Posterior vena cava (tissue), 2 donors: ENCODE data around the gene HOXB8. TPM values are rescaled to one million over a fixed set of nuclear protein-coding genes. Genes with fewer than 3 reads are reported as not detected.
A peak's percentile ranks its signal among the peaks of the same experiment; 100 is the strongest.

Experiments used
- DNase-seq: peaks from one replicate; pipeline ENCODE4 v3.0.0-alpha.2; 2020; ENCODE audit warnings: low spot score
- intact Hi-C, 2 donors: fragments of 100-400 bp; cut with DNase I; formaldehyde crosslinking; loops; one replicate each; pipeline versions ENCODE4 v1.14.1 to v1.14.2; 2022 to 2023
- total RNA-seq, 2 donors: library from RNA; stranded (reverse); fragmentation: NEBNext Ultra II Directional; extraction: Animal tissue kit (Norgen Biotek cat#: 25700); gene quantifications; one replicate each; pipeline ENCODE4 v1.2.1, GENCODE V29; 2021
- donor health status: DM: yes; HTN: yes; CAD: no.
- donor health status: DM: yes; HTN: yes; CAD: no.

Gene HOXB8
- total RNA-seq, 2 donors from 2014 or later: 0.19 to 0.93 TPM

DNA sequence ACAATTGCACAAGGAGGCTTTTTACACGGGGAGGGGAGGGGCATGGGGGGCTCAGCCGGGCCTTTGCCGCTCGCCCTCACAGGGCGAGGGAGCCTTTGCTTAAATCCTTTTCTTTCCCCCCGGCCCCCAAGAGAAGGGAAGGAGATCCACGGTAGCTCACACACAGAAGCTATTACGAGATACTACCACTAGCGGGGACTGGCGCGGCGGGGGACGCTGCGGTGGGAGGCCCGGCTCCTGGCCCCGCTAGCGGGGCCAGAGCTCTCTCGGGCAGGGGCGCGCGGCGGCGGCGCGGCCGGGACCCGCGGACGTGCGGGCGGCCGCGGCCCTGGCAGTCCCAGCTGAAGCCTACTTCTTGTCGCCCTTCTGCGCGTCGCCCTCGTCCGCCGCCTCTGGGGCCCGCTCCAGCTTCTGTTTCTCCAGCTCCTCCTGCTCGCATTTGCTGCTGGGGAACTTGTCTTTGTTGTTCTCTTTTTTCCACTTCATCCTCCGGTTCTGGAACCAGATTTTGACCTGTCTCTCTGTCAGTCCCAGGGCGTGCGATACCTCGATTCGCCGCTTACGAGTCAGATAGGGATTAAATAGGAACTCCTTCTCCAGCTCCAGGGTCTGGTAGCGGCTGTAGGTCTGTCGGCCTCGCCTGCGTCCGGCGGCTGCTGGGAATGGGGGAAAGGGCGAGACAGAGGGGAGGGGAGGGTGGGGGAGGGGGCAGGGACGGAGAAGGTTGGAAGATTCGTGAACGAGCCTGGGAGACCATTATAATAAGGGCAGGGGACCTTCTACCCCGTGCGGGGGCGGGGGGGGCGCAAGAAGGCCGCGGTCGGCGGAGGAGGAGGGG, 2.0 kb downstream of the HOXB8 start:
- intact Hi-C loops: no loop called here
- no peak for DNase-seq

DNA sequence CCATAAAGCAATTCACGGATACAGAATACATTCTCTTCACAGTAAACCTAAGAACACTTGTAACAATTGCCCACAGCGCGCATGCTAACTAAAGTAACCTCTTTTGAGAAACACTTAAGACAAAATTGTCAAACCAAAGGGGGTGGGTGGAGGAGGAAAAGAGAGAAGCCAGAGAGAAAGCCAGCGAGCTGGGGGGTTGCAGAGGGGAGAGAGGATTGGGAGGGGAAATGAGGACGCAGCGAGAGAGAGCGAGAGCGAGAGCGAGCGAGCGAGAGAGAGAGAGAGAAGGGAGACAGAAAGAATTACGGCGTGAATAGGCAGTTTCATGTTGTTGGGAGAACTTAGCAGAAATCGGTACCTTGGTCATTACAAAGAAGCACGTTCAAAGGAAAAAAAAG, 2.6 kb downstream of the HOXB8 start:
- DNase-seq: no peak
- intact Hi-C loops: no loop called here

DNA sequence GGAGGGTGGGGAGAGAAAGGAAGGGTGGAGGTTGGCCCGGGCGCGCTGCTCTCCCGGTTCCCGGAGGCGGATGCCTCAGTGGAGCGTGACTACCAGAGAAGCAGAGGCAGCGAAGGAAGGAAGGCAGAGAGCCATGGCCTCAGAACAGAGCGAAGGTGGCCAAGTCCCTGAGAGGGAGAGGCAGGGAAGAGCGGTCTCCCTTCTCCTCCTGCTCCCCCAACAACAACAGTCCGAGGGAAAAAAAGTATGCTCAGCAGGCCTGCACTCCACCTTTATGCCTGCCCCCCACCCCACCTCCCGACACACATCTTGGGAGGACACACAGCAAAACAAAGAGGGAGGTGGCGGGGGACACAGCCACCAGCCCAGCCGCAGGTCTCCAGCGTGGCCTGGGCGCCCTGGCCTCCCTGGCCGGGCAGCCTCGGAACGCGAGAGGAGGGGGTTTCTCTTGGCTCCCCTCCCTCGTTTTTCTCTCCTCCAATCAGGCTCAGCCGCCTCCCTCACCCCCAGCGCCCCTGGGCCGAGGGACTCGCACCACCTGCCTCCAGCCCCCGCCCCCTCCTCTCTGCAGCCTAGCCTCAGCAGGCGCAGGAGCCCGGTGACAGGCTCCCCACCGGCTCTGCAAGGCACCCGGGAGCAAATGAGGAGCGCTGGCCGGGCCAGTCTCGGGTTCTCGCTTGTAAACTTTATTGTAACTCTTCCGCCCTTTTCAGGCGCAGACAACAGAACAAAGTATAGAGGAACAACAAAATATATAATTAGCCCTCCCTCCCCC, 3.2 kb downstream of the HOXB8 start:
- intact Hi-C loops: no loop called here

DNA sequence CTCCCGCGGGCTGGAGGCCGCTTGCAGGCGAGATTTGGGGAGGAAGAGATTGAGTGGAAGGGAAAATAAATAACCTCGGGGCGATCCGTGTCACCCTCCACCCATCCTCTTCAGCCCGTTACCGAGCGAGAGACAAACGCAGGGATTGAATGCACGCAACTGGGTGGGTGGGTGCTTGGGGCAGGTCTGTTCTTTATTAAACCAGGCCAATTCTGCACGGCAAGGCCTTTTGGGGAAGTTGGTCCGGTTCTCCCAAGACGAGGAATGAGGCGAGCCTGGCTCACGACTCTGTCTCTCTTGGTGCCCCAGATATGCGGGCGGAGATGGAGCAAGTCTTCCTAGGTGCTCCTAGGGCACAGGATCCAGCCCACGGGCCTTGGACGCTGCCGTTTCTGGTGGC, 3.9 kb downstream of the HOXB8 start:
- intact Hi-C loops: no loop called here

More for the DNA sequence above, 3.2 kb downstream of the HOXB8 start:
- DNase-seq: no peak

DNA sequence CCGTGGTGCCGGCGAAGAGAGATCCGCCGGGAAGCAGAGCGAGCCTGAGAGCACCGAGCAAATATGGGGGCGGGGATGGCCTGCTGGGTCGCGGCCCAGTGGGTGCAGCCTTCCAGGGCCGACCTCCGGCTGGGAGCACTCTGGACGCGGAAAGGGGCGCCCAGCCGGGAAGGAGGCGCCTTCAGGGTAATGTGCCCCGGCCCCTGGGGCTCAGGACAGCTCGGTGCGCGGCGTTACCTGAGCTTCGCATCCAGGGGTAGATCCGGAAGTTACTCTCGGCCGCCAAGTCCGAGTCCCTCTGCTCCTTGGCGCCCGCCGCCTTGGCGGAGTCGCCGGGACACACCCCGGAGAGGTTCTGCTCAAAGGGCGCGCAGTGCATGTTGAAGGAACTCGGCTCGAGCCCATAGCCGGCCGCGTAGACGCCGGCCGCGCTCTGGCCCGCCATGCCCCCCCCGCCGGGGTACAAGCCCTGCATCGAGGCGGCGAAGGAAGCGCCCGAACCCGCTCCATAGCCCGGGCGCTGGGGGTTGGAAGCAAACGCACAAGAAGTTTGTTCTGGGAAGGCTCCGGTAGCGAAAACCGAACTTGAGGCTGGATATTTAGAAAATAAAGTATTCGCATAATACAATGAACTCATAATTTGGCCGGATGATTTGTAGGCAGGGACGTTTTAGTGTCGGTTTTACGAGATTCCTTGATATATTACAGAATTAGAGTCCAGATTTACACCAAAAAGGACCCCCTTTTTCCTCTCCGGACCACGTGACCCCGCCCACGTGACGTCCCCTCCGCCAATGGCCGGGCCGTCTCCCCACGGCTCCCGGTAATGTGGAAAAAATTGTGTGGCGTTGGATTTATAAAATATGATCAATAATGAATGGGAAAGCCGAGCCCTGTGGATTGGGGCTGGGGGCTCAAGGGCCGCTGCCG, 4.5 kb downstream of the HOXB8 start, which contains the start of gene HOXB7:
TSS of gene HOXB7 (minus strand) at position 736 of the 930 bp plus-strand sequence. CDS start at position 637, 99 bp downstream.
- DNase-seq: peak; percentile 94
- intact Hi-C loops: no loop called here

More for the DNA sequence above, 3.9 kb downstream of the HOXB8 start:
- DNase-seq: no peak

DNA sequence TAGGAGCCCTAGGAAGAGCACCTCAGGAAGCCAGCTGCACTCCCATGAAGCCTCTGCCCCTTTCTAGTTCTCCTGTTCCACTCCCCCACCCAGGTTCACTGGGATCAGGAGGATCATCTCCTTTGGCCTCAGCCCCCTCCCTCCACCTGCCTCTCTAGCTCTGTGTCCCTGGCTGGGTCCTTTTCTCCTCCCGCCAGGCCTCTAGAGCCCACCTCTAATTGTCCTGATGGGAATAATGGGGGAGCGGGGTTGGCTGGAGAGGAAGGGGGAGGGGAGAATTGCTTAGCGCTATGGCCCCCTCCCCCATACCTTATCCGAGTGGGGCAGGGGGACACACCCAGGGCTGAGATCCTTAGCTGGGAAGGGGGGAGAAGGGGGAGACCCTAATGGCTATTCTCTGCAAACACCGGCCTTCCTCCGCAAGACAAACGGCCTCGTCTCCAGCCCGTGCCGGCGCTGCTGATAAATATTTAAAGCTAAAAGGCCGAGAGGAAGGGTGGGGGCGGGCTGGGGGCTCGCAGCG, 5.3 kb downstream of the HOXB8 start:
- no peak for DNase-seq
- intact Hi-C loops: no loop called here

DNA sequence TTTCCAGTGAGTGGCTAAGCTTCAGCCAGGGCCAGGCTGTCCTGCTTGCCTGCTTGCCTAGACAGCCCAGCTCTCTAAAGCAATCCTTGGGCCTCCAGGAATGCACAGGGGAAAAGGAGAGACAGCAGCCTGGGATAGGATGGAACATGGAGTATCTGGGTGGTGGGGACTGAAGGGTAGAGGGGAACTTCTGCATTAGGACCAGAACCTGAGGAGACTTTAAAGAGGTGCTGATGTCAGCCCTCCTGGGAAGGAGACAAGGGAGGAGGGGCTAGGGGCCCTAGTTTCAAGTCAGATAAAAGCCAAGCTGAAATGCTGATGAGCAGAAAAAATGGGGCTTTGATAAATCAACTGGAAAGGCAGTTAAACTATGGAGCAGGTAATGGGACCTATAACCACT, 6.1 kb downstream of the HOXB8 start:
- intact Hi-C loops: no loop called here
- no peak for DNase-seq

DNA sequence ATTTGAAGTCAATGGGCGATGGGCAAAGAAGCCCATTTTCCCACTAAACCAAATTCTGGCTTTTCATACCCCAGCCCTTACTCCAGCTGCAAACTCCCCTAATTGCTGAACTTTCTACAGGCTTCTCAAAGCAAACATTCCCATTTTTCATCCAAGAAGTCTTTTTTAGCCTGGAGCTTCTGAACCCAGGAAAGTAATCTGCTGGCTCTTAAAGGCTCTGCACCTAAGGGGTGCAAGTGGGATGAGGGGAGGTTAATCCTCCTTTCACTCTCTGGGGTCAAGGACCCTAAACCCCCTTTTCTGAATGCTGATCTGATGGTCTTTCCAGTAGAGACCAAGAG, 6.6 kb downstream of the HOXB8 start:
- DNase-seq: no peak
- intact Hi-C loops: no loop called here

DNA sequence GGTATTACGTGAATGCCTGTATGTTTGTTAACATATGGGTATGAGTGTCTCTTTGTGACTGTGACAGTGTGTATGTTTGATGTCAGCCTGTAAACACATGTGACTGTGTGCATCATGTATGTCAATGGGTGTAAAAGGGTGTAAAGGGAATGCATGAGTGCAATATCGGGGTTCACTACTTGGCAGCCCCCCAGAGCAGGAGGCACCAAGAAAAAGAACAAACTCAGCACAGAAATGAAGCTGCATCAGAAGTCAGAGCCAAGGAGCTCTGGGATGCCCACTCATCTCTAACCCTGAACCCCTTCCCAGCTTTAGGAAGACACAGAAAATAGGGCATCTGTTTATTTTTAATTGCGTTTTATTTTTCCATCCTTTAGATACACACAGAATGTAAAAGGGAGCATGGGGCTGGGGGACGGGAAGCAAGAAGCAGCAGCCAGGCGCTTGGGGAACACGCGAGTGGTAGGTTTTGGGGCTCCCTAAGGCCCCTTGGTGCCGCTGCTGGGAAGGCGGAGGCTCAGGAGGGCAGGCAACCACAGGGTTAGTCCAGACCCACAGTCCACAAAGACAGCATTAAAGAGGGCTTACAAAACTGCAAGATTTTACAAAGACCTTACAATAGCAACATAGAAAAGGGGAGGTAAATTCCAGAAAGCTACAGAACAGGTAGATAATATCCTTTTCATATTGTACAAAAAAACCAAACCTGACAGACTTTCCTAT, 8.0 kb downstream of the HOXB8 start:
- no peak for DNase-seq
- intact Hi-C loops: no loop called here

DNA sequence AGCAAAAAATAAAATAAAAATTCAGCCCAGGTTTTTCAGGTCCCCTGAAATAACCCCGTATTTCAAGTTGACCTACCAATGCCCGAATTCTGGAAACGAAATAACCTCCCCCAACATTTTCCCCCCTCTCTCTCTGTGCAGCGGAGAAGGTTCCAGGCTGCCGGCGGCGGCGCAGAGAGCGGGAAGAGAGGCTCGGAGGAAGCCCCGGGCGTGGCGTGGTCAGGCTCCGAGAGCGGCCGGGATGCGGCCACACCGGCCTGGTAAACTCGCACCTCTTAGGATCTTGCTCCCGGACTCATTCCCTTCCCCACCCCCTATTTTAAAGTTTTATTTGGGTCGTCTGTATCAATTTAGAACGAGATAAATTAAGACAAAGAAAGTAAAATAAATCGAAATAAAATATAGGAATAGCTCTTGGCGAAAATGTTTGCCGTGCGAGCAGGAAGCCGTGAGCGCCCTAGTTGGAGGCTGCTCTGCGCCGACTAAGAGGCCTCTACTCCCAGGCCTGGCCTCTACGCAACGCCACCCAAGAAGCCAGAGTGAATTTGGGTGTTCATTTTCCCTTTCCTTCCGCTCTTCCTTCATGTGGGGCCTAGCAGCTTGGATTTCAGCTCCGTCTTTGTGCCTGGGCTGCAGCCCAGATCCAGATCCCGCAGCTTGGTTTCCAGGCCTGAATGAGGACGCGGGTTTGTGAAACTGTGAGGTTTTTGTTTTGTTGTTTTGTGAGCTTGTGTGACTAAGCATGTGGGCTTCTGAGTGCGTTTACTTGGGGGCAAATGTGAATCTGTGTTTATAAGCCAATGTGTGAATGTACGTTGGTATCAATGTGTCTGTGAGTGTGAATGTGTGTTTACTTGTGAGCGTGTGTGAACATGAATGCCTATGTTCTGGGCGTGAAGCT, 8.9 kb downstream of the HOXB8 start:
- DNase-seq: no peak
- intact Hi-C loops: no loop called here

DNA sequence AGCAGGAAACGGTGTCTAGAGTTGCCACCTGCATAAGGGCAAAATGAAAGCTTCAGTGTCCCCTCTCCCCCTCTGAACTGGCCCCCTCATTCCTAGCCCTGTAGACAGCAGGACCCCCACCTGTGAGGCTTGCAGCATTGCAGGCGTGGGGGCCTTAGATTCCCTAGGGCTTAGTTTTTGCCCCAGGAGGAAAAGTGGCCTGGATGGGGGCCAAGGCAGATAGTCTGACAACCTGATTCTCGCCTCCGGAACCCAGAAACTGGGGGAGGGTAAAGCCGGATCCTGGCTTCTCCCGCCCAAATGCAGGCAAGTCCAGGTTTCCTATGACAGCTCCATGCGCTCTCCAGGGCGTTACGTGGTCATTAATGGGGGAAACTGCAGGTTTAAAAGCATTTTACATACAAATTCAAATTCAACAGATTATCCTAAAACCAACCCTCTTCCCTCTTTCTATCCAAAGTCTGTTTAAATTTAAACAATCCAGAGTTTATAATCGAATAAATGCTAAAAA, 9.6 kb downstream of the HOXB8 start:
- DNase-seq: no peak
- intact Hi-C loops: no loop called here

DNA sequence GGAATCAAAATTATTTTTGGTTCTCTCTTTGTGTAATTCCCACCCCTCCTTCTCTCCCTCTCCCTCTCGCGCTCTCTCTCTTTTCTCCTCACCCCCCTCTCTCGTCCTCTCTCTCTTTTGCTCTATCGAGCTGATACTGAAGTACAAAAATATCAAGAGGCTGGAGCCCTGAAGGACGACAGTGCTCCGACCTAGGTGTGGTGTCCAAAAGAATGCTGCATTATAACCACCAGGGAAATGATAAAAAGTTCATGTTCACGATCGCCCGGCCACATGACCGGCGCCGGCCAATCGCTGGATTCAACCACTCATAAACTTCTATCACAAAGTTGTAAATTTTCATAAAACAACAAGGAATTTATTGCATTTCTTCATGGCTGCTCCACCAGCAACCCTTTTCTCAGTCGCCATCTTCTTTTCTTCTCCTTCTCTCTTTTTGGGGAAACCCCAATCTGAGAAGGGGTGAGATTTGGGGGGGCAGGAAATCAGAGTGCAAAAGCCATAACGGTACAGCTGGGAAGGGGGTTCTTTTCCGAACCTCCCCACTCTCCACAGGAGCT, 10.2 kb downstream of the HOXB8 start, which contains the start of gene HOXB6:
TSS of gene HOXB6 (minus strand) at position 217 of the 560 bp plus-strand sequence. CDS start 6,836 bp downstream, outside the sequence.
- DNase-seq: no peak
- intact Hi-C loops: no loop called here

DNA sequence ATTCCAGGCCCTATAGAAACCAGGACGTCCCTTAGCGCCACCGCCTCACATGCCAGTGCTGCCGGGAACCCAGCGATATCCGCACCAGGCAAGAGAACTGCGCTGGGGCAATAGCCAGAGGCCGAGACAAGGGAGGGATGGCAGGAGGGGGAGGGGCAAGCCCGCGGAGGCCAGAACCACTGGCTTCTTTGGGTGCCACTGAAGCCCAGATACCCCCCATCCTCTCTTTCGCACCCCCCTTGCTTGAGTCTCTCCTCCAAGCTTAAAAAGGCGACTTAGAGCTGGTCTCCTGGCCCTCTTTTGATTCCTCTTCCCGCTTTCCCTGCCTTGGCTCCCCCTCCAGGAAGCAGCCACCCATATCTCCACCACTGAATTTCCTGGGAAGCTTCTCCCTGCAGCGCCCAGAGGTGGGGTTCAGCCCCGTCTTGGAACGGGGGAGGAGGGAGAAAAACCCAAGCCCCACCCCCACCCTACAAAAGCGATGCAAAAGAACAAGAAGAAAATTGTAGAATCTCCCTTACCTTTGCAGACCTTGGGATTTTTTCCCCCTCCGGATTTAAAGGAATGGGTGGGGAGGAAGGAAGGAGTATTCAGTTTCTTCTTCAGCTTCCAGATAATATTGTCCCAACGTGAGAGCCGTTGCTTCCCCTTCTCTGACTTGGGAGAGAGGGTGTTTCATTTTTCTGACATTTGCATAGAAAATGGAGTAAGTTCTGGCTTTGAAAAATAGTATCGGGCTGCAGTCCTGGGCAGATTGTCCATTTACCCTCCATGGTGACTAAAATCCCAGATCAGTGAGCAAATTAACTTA, 10.9 kb downstream of the HOXB8 start:
- DNase-seq: no peak
- intact Hi-C loops: no loop called here

DNA sequence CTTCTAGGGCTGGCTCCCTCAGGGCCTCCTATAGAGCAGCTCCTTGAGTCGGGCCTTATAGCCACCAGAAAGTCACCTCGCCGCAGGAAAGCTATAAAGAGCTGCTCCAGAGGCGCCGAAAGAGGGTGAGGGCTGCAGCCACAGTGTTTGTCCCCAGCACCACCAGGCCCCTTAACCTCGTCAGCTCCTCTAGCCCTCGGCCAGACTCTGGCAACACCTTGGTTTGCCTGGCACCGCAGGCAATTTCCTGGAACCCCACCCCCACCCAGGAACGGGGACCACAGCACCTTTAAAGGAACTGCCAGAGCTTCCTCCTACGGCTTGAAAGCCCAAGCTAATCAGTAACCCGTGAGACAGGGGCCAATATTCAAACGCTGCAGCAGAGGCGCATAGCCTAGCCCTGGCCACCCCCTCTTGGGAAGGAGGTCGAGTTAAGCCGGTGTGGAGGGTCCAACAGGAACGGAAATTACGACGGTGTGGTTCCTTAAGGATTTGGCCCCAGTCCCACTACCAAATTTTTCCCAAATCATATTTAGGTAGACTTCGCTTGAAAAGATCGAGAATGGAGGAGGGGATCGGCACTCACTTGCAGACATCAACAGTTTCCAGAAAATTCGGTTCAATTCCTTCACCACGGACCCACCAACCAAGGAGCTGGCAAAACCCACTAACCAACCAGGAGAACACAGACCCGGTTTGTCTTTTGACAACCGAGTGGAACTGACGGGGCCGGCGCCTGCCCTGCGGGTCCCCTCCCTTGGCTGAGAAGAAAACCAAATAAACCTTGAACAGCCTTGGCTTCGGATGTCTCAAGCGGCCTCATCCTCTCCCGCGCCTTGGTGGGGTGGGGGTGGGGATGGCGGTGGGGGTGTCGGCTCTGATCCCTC, 13.3 kb downstream of the HOXB8 start:
- DNase-seq: no peak
- intact Hi-C loops: no loop called here

DNA sequence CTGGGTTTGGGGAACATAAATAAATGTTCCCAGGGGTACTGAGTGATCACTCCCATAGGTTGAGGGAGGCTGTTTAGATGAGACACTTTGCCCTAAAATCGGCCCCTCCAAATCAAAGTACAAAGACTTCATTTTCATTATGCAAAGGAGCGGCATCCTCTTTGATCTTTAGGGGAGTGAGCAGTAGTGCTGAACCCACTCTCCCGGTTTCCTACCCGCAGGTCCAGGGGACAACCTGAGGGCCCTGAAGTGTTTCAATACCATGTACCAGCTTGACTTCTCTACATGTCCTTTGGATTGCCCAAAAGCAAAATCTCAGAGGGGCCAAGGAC, 13.9 kb downstream of the HOXB8 start:
- intact Hi-C loops: no loop called here
- DNase-seq: no peak
